GM11168 (cell line): ENCODE measurements around the gene MPPED2.

Source experiments
- in situ Hi-C: fragments of 300-500 bp; cut with MboI; formaldehyde crosslinking; loops from one replicate; pipeline ENCODE4 v1.12.0; 2022; ENCODE audit warnings: low sequenced_read_pairs; ENCODE audit not compliant: unreplicated experiment

Gene MPPED2

DNA sequence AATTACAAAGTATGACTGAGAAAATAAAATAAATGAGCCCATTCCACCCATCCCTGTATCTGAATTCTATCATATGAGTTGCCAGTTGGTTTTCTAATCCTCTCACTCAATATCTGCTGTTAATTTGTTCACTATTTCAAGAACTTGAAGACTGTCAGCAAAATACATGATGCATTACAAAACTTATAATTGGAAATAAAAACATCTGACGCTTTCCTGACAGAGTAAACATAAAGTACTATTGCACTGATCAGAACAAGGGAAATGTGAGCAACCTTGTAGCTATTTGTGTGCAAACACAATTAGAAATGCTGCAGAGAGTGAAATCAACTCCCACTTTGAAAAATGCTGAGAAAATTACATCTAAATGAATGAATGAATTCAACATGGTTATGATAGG lies 97.1 kb downstream of the MPPED2 start:
- in situ Hi-C loops, result no loop called here

DNA sequence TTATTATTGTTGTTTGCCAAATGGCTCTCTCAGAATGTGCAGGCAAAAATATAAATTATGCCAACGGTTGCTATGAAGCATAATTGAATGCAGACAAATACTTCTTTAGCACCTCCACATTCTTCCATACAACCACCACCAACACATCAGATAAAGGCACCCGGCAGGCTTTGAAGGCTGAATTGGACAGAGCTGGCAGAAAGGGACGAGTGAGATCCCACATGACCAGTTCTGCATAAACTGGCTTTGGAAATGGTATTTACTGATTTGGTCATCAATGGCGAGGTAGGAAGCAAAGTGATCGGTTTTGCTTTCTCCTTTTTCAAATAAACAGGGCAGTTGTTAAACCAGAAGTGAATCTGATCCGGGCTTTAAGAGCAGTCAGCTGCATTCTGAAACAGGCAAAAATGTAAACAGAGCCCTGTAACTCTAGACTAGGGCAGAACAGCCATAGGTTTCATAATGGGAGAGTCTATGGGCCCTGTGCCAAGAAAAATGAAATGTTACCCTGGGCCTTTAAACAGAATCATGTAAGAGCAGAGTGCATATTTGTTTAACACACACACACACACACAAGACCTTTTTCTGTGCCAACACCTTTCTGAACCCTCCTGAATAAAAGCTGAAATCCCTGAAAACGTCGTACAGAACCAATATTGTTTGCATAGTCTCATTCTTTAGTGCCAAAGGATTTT lies 97.7 kb downstream of the MPPED2 start:
- in situ Hi-C loops, result no loop called here

DNA sequence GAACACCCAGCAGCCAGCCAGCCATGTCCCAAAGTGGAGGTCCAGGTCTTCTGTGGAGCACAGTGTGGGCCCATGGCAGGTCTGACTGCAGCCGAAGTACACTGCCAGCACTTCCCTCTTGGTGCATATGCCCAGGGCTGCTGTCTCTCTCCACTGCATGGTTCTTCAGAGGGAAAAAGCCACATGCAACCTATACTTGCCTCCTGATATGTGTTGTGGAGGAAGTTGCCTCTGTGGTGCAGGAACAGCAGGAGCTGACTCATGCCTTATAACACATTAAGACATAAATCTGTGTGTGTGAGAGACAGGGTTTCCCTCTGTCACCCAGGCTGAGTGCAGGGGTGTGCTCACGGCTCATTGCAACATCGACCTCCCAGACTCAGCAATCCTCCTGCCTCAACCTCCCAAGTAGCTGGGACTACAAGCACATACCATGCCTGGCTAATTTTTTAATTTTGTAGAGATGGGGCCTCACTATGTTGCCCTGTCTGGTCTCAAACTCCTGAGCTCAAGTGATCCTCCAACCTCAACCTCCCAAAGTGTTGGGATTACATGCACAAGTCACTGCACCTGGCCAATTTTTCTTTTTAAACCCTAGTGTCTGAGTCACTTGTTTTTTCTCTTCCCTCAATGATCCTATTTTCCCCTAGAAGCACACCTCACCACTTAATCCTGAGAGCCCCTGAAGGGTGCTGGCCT lies 98.8 kb downstream of the MPPED2 start:
- in situ Hi-C loops, result no loop called here

DNA sequence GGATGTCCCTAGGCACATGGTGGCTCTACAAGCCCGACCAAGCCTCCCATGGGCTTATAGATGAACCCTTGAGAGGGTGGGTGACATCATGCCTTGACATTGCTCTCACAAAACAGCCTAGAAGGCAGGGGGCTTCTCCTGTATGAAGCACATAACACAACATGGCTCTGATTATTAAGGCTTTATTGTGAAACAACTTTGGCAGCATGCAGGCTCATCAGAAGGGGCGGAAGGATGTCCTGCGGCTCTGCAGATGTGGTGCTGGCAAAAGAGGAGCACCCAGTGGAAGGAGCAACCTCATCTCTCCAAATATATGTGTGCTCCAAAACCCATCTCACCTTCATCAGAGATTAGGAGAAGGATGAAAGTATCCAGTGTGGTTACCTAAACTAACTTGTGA lies 100.4 kb downstream of the MPPED2 start:
- in situ Hi-C loops, result no loop called here

DNA sequence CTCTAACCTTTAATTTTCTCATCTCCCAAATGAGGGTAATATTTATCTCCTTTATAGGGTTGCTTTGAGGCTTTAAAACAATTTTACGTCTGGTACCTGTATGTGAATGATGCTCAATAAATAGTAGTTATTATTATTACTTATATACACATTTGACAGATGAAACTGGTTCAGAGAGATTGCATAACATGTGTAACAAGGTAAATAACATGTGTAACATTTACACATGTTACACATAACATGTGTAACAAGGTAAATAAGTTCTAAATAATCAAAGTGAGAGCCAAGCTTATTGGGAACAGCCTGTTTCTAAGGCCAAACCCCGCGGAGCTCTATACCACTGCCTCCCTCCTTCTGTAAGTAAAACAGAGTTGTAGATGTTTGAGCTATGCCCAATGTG lies 100.9 kb downstream of the MPPED2 start:
- in situ Hi-C loops, result no loop called here

DNA sequence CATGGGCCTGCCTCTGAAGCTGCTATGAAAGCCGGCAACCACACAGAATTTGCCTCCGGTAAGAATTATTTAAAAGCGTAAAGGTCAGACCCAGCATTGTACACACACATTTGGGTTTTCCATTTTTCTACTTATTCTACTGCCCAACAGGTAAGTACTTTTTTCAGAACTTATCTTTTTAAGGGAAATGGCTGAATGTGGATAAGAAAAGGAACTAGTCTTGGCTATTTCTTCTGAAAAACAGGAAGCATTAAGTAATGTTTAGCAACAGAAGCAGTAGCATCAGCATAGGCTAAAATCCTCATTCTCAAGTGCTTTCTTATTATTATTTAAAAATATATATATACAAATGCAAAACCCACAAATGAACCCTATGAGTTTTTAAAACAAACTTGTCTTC lies 103.1 kb downstream of the MPPED2 start:
- in situ Hi-C loops, result no loop called here

DNA sequence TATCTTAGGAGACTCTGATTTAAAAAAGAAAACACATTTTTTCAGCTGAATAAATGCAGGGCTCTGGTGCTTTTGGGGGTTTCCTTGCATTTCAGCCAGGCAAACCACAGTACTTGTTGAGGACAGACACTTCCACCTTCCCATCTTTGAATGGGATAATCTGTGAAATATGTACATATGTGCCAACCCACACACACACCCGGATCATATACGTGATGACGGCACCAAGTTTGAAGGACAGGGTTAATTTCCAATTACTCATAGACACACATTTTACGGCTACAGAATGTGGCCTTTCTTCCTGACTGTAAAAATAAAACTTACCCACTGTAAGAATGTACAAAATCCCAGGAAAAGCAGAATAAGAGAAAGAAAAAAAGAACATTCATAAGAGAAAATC lies 104.4 kb downstream of the MPPED2 start:
- in situ Hi-C loops, result no loop called here

DNA sequence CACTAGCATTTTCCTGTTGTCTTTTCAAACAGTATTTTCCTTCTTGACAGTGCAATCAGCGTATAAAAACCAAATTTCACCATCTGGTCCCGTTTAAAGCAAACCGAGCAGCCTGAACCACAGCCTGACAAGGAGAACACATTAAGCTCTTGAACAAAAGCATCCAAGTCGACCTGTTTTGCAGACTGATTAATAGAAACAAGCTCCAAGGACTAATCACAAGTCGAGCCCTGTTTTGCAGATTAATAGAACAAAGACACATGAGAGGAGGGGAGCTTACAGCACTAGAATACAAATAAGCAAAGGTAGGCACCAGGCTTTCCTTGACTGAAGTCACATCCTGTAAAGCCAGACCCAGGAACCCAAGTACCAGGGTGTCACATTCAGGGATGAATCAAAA lies 104.8 kb downstream of the MPPED2 start:
- in situ Hi-C loops, result no loop called here

DNA sequence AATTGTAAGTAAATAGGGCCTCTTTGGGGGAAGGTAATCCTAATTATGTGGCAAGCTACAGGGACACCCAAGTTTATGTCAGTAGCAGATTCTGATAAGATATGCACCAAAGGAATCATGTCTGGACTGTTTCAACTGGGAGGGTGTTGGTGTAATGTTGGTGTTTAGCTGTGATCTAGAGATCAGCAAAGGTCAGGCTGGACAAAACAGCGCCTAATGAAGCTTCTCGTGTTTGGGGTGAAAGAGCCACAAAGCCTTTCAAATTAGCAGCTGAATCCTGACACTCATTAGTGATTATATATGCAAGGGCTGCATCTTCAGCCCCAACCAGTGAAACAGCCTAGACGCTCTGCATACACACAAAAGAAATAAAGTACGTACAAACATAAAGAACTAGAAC lies 106.3 kb downstream of the MPPED2 start:
- in situ Hi-C loops, result no loop called here

DNA sequence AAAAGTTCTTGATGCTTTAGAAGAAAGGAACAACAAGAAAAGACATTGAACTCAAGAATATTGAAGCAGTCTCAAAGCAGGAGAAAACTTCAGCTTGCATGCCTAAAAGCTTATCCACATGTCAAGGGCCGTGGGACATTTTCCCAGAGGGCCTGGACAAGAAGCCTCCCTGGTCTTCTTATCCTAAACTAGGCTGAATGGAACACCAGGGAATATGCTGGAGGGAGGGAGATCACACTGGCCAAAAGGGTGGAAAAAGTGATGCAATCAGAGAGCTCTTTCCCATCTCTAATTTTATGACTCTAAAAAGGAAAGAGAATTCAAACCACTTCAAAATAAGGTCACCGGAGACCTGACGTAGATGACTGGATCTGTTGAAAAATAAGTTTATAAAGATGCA lies 107.2 kb downstream of the MPPED2 start:
- in situ Hi-C loops, result no loop called here

DNA sequence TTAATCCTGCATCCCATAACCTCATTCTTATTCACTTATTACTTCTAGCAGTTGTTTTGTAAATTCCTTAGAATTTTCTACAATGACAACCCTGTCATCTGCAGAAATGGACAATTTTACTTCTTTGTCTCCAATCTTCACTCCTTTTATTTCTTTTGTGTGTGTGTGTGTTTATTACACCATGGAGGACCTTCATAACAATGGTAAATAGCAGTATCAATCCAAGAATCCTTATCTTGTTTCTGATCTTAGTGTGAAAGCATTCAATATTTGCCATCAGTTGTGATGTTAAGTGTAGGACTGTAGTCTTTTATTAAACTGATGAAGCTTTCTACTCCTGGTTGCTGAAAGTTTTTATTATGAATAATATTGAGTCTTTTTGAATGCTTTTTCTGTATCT lies 109.1 kb downstream of the MPPED2 start:
- in situ Hi-C loops, result no loop called here

DNA sequence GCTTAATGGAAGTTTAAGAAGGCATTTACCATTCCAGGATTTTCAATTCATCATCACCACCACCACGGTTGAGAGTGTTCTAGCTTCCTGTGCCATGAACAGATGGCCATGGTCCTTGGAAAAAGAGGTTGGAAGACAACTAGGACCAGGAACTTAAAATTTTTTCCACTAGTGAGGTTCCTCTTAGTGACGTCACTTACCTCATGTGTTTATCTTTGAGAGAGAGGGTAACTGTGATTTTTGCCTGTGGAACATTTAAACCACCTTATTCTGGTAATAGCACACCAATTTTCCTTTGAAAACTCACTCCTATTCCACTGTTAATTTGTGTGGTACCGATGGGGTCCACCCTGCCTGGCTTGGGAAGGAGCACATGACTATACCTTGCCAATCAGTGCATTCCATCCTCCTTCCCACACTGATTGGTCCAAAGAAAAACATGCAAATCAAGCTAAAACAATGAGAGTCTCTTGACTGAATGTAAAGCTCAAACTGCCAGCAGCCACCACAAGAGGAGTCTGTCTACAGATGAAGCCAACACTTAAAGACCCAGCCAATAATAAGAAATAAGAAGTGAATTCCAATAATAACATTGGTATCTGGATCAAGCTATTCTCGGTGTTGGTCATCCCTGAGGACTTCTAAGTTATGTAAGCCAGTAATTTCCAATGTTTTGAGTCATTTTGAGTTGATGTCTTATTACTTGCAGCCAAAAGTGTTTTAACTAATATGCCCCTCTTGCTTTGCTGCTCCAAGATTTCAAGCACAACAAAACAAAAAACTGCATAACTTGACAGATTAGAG lies 111.8 kb downstream of the MPPED2 start:
- in situ Hi-C loops, result no loop called here

DNA sequence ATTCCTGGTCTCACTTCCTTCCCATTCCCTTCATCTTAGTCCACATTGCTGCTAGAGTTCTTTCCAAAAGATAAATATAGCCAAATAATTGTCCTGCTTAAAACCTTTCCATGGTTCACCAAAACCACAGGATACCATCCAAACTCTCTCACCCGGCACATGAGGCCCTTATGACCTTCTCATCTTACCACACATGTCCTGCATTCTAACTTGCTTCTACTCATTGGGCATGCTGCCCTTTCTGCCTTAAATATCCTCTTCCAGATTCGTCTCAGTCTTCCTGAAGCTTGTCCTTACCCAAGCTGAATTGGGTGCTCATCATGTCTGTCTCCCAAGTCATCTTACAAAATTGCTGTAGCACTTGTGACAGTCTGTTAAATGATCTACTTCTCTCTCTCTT lies 114.9 kb downstream of the MPPED2 start:
- in situ Hi-C loops, result no loop called here

DNA sequence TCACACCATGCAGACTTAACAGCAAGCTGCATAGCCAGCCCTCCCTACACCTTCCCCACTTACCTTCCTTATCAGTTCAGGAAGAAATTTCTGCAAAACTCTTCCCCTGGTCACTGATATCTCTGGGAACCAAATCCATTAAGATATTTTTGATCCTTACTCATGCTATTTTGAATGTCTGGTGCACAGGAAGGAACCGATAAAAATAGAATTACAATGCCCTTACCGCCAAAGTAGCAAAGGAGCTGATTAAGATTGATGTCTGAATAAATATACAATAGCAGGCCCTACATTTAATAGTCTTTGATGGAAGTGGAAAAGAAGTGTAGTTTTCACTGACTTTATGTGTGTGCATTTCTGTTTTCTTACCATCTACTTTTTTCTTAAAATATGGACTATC lies 117.3 kb downstream of the MPPED2 start:
- in situ Hi-C loops, result no loop called here

DNA sequence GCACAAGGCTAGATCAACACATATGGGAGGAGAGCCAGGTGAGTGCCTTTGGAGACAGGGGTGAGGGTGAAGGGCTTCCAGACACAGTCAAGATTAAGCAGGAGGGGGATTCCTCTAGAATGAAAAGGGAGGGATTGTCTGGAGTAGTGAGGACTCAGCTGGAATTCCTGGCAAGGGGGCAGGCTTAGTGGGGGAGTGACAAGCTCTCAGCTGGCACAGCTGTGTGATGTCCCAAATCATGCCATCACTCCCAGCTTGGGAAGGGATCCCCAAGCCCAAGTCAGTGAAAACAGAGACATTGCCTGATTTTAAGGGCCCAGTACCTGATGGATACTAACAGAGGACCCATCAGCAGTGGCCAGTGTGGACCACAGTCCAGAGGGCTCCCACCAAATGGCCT lies 119.0 kb downstream of the MPPED2 start:
- in situ Hi-C loops, result no loop called here

DNA sequence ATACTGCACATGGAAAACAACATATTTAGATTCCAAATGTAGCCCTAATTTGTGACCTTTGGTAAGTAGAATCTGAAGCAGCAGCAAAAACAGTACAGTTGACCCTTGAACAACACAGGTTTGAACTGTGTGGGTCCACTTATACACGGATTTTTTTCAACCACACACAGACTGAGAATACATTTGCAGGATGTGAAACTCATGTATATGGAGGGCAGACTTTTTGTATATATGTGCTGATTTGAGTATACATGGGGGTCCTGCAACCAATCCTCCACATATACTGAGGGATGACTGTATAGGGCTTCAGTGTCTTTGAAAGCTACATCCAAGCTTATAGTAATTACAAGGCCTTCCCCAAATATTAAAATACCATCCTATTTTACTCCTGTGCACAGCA lies 120.5 kb downstream of the MPPED2 start:
- in situ Hi-C loops, result no loop called here

DNA sequence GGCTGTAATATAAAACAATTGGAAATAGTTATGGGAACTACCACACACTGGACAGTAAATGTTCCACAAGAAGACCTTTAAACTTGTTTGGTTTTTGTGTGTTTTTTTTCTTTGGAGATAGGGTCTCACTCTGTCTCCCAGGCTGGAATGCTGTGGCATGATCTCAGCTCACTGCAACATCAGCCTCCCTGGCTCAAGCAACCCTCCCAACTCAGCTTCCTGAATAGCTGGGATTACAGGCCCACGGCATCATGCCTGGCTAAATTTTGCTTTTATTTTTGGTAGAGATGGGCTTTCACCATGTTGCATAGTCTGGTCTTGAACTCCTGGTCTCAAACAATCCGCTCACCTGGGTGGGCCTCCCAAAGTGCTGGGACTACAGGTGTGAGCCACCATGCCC lies 121.0 kb downstream of the MPPED2 start:
- in situ Hi-C loops, result no loop called here

DNA sequence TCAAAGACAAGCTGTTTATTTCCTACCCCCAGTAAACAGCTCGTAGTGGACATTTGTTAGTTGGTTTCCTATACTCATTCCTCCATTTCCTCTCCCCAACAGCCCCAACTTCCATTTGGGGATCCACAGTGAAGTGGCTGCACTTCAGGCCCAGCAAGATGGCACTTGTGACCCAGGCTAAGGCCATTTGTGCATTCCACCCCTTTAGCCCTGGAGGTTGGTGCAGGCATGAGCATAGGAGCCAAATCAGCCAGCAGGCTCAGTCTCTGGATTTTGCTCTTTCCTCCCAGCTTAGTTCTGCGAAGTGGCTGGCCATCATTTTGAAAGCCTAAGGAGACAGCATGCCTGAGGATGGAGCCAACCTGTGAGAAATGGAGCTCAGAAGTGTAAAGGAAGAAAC lies 122.9 kb downstream of the MPPED2 start:
- in situ Hi-C loops, result no loop called here

DNA sequence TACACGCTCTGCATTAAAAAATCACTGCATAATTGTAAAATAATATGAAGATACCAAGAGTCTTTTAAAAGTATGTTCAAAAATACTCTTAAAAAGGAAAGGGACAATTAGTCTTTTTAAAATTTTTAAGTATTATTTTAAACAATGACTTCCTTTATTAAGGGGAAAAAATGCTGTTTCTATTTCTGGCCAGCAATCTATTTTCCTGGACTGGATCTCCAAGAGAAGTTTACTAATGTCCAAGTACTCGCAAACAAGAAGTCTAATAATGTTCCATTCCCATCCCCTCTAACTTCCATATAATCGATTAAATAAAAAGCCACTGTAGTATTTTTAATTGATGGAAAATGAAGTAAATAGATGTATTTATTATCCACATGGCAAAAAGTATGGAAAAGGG lies 123.7 kb downstream of the MPPED2 start:
- in situ Hi-C loops, result no loop called here

DNA sequence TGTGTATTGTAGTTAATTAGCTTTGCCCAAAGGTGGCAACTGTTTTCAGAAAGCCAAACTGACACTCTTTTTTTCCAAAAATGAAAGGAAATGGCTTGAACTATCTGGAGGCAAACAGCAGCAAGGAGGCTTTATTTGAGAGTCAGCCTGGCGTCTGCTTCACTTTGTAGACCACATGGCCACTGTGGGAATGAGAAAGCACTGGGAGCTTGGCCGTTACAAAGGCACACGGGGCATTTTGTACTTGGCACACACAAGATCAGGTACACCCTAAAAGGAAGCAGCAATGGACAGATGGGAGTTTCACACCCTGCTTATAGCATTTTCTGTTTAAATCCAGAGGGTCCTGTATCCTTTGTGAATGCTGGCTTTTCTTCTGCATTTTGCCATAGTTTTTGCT lies 126.3 kb downstream of the MPPED2 start:
- in situ Hi-C loops, result no loop called here

DNA sequence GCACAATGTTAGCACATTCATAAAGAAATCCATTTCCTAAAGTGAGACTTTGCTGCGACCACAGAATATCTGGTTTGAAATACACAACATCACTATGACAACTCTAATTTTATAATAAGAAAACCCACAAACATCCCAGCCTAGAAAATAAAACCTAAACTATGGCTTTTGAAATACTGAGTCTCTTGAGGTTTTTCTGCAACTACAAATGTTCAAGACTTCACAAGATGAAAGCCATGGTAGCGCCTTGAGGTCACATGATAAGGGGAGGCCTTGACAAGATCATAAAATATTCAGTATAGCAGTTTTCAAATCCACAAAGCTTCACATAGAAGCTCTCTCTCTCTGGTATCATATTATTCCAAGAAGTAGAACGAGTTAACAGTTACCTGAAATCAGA lies 126.8 kb downstream of the MPPED2 start:
- in situ Hi-C loops, result no loop called here
